Panc1 (cell line): ENCODE results near the gene HEMGN. TPM values are rescaled to one million over a fixed set of nuclear protein-coding genes. Genes with fewer than 3 reads are reported as not detected.
A peak's percentile ranks its signal among the peaks of the same experiment; 100 is the strongest.

ENCODE experiments used
- ATAC-seq: fragments of 200-7000 bp; cut with Tn5 transposase; 2 replicates; pipeline ENCODE4 v1.9.1; 2020; ENCODE audit warnings: mild to moderate bottlenecking, moderate library complexity
- BruUV-seq: library from RNA; stranded (reverse); fragments of 400-500 nt; replicated peaks from 2 replicates; lab custom pipeline; 2021; lab: Mats Ljungman, UMichigan
- CTCF ChIA-PET: fragments of 300-600 bp; sonication (Branson Sonifier 250); formaldehyde crosslinking; loops from one replicate; lab custom pipeline; 2022; ENCODE audit warnings: antibody characterized with exemption; lab: Charles Lee
- POLR2A ChIA-PET: fragments of 300-600 bp; sonication (Branson Sonifier 250); formaldehyde crosslinking; loops from one replicate; lab custom pipeline; 2022; ENCODE audit warnings: antibody characterized with exemption; lab: Charles Lee
- DNase-seq: peaks from one replicate; pipeline ENCODE4 v3.0.0-alpha.2; 2010; ENCODE audit warnings: low read depth, low spot score
- H3K27ac ChIP-seq: 2 replicates; pipeline ENCODE4 v1.5.1; 2011; ENCODE audit warnings: mild to moderate bottlenecking, low read length, inconsistent platforms
- H3K27me3 ChIP-seq: fragments of 200-500 bp; sonication (Bioruptor generic); 2 replicates; pipeline ENCODE4 v1.6.0; 2014; ENCODE audit warnings: low read length, inconsistent platforms; ENCODE audit not compliant: control insufficient read depth, insufficient read depth
- H3K36me3 ChIP-seq: fragments of 200-500 bp; sonication (Bioruptor generic); 2 replicates; pipeline ENCODE4 v1.5.1; 2014; ENCODE audit warnings: inconsistent platforms, mild to moderate bottlenecking, low read length, moderate library complexity; ENCODE audit not compliant: control insufficient read depth, insufficient read depth
- H3K4me1 ChIP-seq: 2 replicates; pipeline ENCODE4 v1.5.1; 2011; ENCODE audit warnings: inconsistent platforms, mild to moderate bottlenecking, low read length, moderate library complexity; ENCODE audit not compliant: control insufficient read depth, insufficient read depth
- H3K4me3 ChIP-seq, 2 experiments: 2 replicates each; pipeline ENCODE4 v1.5.1; 2011 to 2012; ENCODE audit warnings: low read depth in 2 of 2, low read length in 2 of 2, mild to moderate bottlenecking in 2 of 2, inconsistent platforms in 1 of 2, moderate library complexity in 1 of 2
- H3K9me3 ChIP-seq: fragments of 200-500 bp; sonication (Bioruptor generic); 2 replicates; pipeline ENCODE4 v1.5.1; 2014; ENCODE audit warnings: low read depth, mild to moderate bottlenecking, inconsistent platforms, low read length, moderate library complexity; ENCODE audit not compliant: control insufficient read depth, insufficient read depth
- CTCF ChIP-seq: fragments of 450-650 bp; IDR thresholded peaks from 2 replicates; pipeline ENCODE4 v1.5.1; 2017; ENCODE audit warnings: mild to moderate bottlenecking
- POLR2AphosphoS5 ChIP-seq: IDR thresholded peaks from 2 replicates; pipeline ENCODE4 v1.6.1; 2012; ENCODE audit warnings: mild to moderate bottlenecking, low read depth, low read length, moderate library complexity
- REST ChIP-seq, 2 experiments: IDR thresholded peaks; 2 replicates each; pipeline ENCODE4 v1.6.1; 2011 to 2012; ENCODE audit warnings: low read depth in 2 of 2, control low read depth in 1 of 2, low read length in 1 of 2, mild to moderate bottlenecking in 1 of 2, moderate library complexity in 1 of 2; ENCODE audit not compliant: insufficient read depth in 1 of 2
- SIN3A ChIP-seq: IDR thresholded peaks from 2 replicates; pipeline ENCODE4 v1.6.1; 2012; ENCODE audit warnings: low read depth, mild to moderate bottlenecking, low read length, moderate library complexity, borderline replicate concordance; ENCODE audit not compliant: insufficient read depth
- TCF7L2 ChIP-seq: IDR thresholded peaks from 2 replicates; pipeline ENCODE4 v1.6.1; 2011; ENCODE audit warnings: mild to moderate bottlenecking, low read depth, low read length, inconsistent platforms
- in situ Hi-C: cut with HindIII; loops from 2 replicates; pipeline ENCODE4 v1.10.0; 2016; ENCODE audit warnings: low sequenced_read_pairs, low pct_unique_long_range_greater_than_20kb
- intact Hi-C: fragments of 100-400 bp; cut with micrococcal nuclease; formaldehyde crosslinking; loops from one replicate; pipeline ENCODE4 v1.10.0; 2022; ENCODE audit not compliant: unreplicated experiment
- total RNA-seq: library from RNA; stranded (reverse); gene quantifications from one replicate; pipeline ENCODE4 v1.2.1, GENCODE V29; 2021; ENCODE audit not compliant: unreplicated experiment

HEMGN gene
- total RNA-seq, 1 experiment from 2014 or later = not detected

GRCh38 chr9:97983589-97984187, 45.7 kb upstream of the HEMGN start:
- Histone ChIP-seq H3K27me3 (no peaks in the 10 kb centered on the region), H3K27ac (peak overlapping the region; percentile 84), H3K4me1 (peaks cover 21% of the 10 kb centered on the region), H3K36me3 (no peaks in the 10 kb centered on the region; the same call in 1 of the 2 replicates), H3K9me3 (no peaks in the 10 kb centered on the region), H3K4me3 (peak overlapping the region; percentile 67 to 68)
- in situ Hi-C loops (no loop called here), intact Hi-C loops (no loop called here)
- CTCF ChIA-PET = interaction anchor here (0.7 kb wide), 2 partner anchors 14 to 53 kb away, joined by 3 to 4 read pairs; no protein-coding TSS in a partner anchor
- no peak for TF ChIP-seq TCF7L2
- no peak for TF ChIP-seq SIN3A
- no peak for TF ChIP-seq REST (IDR thresholded peaks at IDR 0.05; ENCODE audit: insufficient read depth in 1 of 2, low read depth in 2 of 2, low read length in 1 of 2)
- TF ChIP-seq CTCF = no peak
- ATAC-seq = peak; percentile 52
- BruUV-seq = no TSS peak
- POLR2A ChIA-PET = no interaction called here
- no peak for DNase-seq

- Histone ChIP-seq H3K36me3 (no peaks in the 10 kb centered on the region; the same call in 1 of the 2 replicates), H3K27ac (peak within 1 kb of the TSS; percentile 87), H3K9me3 (no peaks in the 10 kb centered on the region), H3K4me3 (peak within 1 kb of the TSS; percentile 68), H3K27me3 (no peaks in the 10 kb centered on the region), H3K4me1 (peaks cover 20% of the 10 kb centered on the region)
- ATAC-seq (peak; percentile 88), DNase-seq (peak; percentile 33)
- intact Hi-C loops (no loop called here), in situ Hi-C loops (no loop called here)
- ChIA-PET POLR2A (interaction anchor here (0.5 to 0.6 kb wide), 2 partner anchors 104 to 384 kb away, joined by 3 to 4 read pairs; no protein-coding TSS in a partner anchor), CTCF (interaction anchor here (0.6 to 0.7 kb wide), 3 partner anchors 15 to 321 kb away, joined by 3 to 10 read pairs (median 4); no protein-coding TSS in a partner anchor)
- TF ChIP-seq REST (IDR thresholded peaks at IDR 0.05; ENCODE audit: insufficient read depth in 1 of 2, low read depth in 2 of 2, low read length in 1 of 2) = no peak
- TF ChIP-seq TCF7L2 = no peak
- peak; percentile 94 for TF ChIP-seq CTCF
- peak; percentile 17; the same call in 1 of the 2 replicates for TF ChIP-seq POLR2AphosphoS5
- no peak for TF ChIP-seq SIN3A
- BruUV-seq = no TSS peak
Observed at GRCh38 chr9:97982683-97983588, 45.0 kb upstream of the HEMGN start, which contains the start of gene ANP32B. TSS of gene ANP32B (plus strand) at chr9:97983341. CDS start at chr9:97983556, 215 bp downstream.
